ENCODE data around the gene IGSF21.

- no peak for TF ChIP-seq MAX (IDR thresholded peaks at IDR 0.05)
- TF ChIP-seq, protein P1, sequence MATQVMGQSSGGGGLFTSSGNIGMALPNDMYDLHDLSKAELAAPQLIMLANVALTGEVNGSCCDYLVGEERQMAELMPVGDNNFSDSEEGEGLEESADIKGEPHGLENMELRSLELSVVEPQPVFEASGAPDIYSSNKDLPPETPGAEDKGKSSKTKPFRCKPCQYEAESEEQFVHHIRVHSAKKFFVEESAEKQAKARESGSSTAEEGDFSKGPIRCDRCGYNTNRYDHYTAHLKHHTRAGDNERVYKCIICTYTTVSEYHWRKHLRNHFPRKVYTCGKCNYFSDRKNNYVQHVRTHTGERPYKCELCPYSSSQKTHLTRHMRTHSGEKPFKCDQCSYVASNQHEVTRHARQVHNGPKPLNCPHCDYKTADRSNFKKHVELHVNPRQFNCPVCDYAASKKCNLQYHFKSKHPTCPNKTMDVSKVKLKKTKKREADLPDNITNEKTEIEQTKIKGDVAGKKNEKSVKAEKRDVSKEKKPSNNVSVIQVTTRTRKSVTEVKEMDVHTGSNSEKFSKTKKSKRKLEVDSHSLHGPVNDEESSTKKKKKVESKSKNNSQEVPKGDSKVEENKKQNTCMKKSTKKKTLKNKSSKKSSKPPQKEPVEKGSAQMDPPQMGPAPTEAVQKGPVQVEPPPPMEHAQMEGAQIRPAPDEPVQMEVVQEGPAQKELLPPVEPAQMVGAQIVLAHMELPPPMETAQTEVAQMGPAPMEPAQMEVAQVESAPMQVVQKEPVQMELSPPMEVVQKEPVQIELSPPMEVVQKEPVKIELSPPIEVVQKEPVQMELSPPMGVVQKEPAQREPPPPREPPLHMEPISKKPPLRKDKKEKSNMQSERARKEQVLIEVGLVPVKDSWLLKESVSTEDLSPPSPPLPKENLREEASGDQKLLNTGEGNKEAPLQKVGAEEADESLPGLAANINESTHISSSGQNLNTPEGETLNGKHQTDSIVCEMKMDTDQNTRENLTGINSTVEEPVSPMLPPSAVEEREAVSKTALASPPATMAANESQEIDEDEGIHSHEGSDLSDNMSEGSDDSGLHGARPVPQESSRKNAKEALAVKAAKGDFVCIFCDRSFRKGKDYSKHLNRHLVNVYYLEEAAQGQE (IDR thresholded peaks at IDR 0.05): no peak
- TF ChIP-seq, protein P2, sequence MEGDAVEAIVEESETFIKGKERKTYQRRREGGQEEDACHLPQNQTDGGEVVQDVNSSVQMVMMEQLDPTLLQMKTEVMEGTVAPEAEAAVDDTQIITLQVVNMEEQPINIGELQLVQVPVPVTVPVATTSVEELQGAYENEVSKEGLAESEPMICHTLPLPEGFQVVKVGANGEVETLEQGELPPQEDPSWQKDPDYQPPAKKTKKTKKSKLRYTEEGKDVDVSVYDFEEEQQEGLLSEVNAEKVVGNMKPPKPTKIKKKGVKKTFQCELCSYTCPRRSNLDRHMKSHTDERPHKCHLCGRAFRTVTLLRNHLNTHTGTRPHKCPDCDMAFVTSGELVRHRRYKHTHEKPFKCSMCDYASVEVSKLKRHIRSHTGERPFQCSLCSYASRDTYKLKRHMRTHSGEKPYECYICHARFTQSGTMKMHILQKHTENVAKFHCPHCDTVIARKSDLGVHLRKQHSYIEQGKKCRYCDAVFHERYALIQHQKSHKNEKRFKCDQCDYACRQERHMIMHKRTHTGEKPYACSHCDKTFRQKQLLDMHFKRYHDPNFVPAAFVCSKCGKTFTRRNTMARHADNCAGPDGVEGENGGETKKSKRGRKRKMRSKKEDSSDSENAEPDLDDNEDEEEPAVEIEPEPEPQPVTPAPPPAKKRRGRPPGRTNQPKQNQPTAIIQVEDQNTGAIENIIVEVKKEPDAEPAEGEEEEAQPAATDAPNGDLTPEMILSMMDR (IDR thresholded peaks at IDR 0.05): no peak
- TF ChIP-seq POLR2A (IDR thresholded peaks at IDR 0.05; ENCODE audit: low read length): no peak
- no peak for TF ChIP-seq KDM1A (IDR thresholded peaks at IDR 0.05; ENCODE audit: low read depth)
- no peak for TF ChIP-seq SMC3 (IDR thresholded peaks at IDR 0.05)
- TF ChIP-seq MAFK (IDR thresholded peaks at IDR 0.05; ENCODE audit: partially characterized antibody): no peak
Observed at GRCh38 chr1:18344755-18345154, 237.2 kb downstream of the IGSF21 start.
